DND-41 (cell line): ENCODE measurements around the gene GOSR1.

ENCODE experiments used
- ATAC-seq: fragments of 200-7000 bp; cut with Tn5 transposase; 3 replicates; pipeline ENCODE4 v1.9.1; 2021; ENCODE audit warnings: low read depth; ENCODE audit not compliant: insufficient read depth
- DNase-seq: peaks from one replicate; pipeline ENCODE4 v3.0.0-alpha.2; 2020
- H2AFZ ChIP-seq: 2 replicates; pipeline ENCODE4 v1.6.0; 2012; ENCODE audit warnings: low read depth, low read length
- H3K27ac ChIP-seq: 2 replicates; pipeline ENCODE4 v1.5.1; 2012; ENCODE audit warnings: low read length, inconsistent platforms
- H3K27me3 ChIP-seq: fragments of 200-600 bp; sonication (generic); 2 replicates; pipeline ENCODE4 v1.6.0; 2012; ENCODE audit warnings: low read length, mild to moderate bottlenecking, inconsistent platforms; ENCODE audit not compliant: insufficient read depth, poor library complexity
- H3K36me3 ChIP-seq: 2 replicates; pipeline ENCODE4 v1.5.1; 2012; ENCODE audit warnings: low read length, inconsistent platforms; ENCODE audit not compliant: insufficient read depth
- H3K4me1 ChIP-seq: 2 replicates; pipeline ENCODE4 v1.5.1; 2012; ENCODE audit warnings: mild to moderate bottlenecking, low read length; ENCODE audit not compliant: insufficient read depth
- H3K4me2 ChIP-seq: 2 replicates; pipeline ENCODE4 v1.6.0; 2012; ENCODE audit warnings: mild to moderate bottlenecking, moderate library complexity, low read length, inconsistent platforms; ENCODE audit not compliant: insufficient read depth
- H3K4me3 ChIP-seq, 2 experiments: fragments of 200-600 bp in 1 of 2; shearing (Covaris generic) in 1 of 2; 2 replicates each; pipeline ENCODE4 v1.5.1; 2012 to 2016; ENCODE audit warnings: inconsistent platforms in 2 of 2, low read length in 2 of 2, mild to moderate bottlenecking in 2 of 2, low read depth in 1 of 2, moderate library complexity in 1 of 2
- H3K79me2 ChIP-seq: 2 replicates; pipeline ENCODE4 v1.6.0; 2012; ENCODE audit warnings: low read length, inconsistent platforms; ENCODE audit not compliant: insufficient read depth
- H3K9ac ChIP-seq: 2 replicates; pipeline ENCODE4 v1.6.0; 2012; ENCODE audit warnings: low read depth, mild to moderate bottlenecking, inconsistent platforms, low read length, moderate library complexity
- H3K9me3 ChIP-seq: 2 replicates; pipeline ENCODE4 v1.5.1; 2012; ENCODE audit warnings: low read length, moderate library complexity, mild to moderate bottlenecking, inconsistent platforms; ENCODE audit not compliant: insufficient read depth, severe bottlenecking
- H4K20me1 ChIP-seq: 2 replicates; pipeline ENCODE4 v1.6.0; 2012; ENCODE audit warnings: low read length; ENCODE audit not compliant: insufficient read depth
- EZH2 ChIP-seq: IDR thresholded peaks from 3 replicates; pipeline ENCODE4 v1.6.1; 2012; ENCODE audit warnings: borderline replicate concordance, low read depth, mild to moderate bottlenecking, moderate library complexity, low read length, inconsistent platforms; ENCODE audit not compliant: severe bottlenecking
- TF ChIP-seq, protein P1 (sequence below): IDR thresholded peaks from 2 replicates; pipeline ENCODE4 v1.5.1; 2012; ENCODE audit warnings: borderline replicate concordance, low read length, moderate library complexity, mild to moderate bottlenecking; ENCODE audit not compliant: poor library complexity, severe bottlenecking; ENCODE audit errors: extremely low read depth

GOSR1 gene

DNA sequence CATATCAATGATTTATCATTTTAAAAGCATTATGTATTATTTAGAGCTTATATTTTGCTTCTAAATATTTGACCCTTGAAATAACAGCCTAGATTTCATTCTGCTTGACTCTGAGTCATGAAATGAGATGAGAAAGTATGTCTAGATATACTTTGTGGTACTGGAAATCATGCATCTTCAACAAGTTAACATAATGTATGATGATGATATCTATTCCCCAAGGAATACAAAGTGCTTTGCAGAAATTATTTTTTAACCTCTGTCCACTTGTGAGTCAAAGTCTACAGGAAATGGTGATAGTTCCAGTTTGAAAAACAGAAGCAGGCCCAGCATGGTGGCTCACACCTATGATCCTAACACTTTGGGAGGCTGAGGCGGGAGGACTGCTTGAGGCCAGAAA lies 36.1 kb downstream of the GOSR1 start:
- H3K4me1 ChIP-seq: no peaks in the 10 kb centered on the region
- peaks cover 43% of the 10 kb centered on the region for H3K36me3 ChIP-seq
- no peak for DNase-seq
- H3K4me2 ChIP-seq: no peak overlapping the region
- ATAC-seq: no peak
- H2AFZ ChIP-seq: no peak overlapping the region
- TF ChIP-seq, protein P1, sequence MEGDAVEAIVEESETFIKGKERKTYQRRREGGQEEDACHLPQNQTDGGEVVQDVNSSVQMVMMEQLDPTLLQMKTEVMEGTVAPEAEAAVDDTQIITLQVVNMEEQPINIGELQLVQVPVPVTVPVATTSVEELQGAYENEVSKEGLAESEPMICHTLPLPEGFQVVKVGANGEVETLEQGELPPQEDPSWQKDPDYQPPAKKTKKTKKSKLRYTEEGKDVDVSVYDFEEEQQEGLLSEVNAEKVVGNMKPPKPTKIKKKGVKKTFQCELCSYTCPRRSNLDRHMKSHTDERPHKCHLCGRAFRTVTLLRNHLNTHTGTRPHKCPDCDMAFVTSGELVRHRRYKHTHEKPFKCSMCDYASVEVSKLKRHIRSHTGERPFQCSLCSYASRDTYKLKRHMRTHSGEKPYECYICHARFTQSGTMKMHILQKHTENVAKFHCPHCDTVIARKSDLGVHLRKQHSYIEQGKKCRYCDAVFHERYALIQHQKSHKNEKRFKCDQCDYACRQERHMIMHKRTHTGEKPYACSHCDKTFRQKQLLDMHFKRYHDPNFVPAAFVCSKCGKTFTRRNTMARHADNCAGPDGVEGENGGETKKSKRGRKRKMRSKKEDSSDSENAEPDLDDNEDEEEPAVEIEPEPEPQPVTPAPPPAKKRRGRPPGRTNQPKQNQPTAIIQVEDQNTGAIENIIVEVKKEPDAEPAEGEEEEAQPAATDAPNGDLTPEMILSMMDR: no peak
- no peak for TF ChIP-seq EZH2
- no peaks in the 10 kb centered on the region for H3K9me3 ChIP-seq
- H3K27me3 ChIP-seq: no peaks in the 10 kb centered on the region
- H3K4me3 ChIP-seq: no peak overlapping the region
- H3K79me2 ChIP-seq: no peaks in the 10 kb centered on the region
- H3K27ac ChIP-seq: no peak overlapping the region
- H3K9ac ChIP-seq: no peak overlapping the region
- H4K20me1 ChIP-seq: no peaks in the 10 kb centered on the region

DNA sequence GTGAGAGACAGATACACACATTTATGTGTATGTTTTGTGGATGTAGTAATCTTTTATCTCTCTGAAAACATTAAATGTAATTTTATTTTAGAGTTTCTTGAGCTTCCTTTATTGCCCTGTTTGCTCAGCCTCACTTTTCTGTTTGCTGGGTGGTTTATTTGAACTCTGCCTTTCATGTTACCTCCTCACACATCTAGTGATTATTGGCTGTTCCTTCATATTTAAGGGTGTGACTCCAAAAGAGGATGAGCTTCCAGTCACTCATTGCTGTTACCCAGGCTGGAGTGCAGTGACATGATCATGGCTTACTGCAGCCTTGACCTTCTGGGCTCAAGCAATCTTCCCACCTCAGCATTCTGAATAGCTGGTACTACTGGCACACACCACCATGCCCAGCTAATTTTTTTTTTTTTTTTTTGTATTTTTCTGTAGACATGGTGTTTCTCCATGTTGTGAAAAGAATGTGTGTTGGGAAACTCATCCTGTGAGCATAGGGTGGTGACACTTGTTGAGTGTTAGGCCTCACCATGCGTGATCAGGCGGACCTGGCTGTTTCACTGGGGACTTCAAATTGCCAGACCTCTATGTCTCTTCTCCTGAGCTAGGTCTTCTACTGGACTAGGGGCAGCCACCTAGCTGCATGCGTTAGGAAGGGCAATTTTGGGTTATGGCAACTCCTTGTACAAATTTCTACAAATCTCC lies 37.8 kb downstream of the GOSR1 start:
- no peaks in the 10 kb centered on the region for H4K20me1 ChIP-seq
- TF ChIP-seq, protein P1: no peak
- no peak for TF ChIP-seq EZH2
- no peaks in the 10 kb centered on the region for H3K4me1 ChIP-seq
- ATAC-seq (no peak), DNase-seq (no peak)
- H3K4me2 ChIP-seq: no peak overlapping the region
- no peak overlapping the region for H3K4me3 ChIP-seq
- H3K79me2 ChIP-seq: no peaks in the 10 kb centered on the region
- no peak overlapping the region for H3K9ac ChIP-seq
- no peak overlapping the region for H3K27ac ChIP-seq
- H3K9me3 ChIP-seq: no peaks in the 10 kb centered on the region
- H2AFZ ChIP-seq: no peak overlapping the region
- no peaks in the 10 kb centered on the region for H3K27me3 ChIP-seq
- H3K36me3 ChIP-seq: peaks cover 56% of the 10 kb centered on the region

DNA sequence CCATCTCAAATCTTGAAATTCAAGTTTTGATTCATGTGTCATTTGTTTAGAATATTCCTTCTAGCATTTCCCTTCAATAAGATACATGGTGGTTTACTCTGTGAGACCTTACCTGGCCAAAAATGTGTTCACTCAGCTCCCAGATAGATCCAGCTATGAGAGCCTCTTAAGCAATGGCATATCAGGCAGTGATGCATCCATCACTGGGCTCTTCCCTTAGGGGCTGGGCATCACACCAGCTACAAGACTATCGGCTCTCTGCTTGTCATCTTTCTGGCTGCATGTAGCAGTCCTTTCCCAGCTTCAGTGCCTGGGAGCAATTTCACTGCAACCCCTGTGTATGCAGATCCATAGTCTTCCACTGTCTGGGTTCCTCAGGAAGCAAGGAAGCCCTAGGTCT lies 40.6 kb downstream of the GOSR1 start:
- Histone ChIP-seq H3K9me3 (peaks cover 9% of the 10 kb centered on the region), H2AFZ (no peak overlapping the region), H3K27me3 (no peaks in the 10 kb centered on the region), H4K20me1 (no peaks in the 10 kb centered on the region), H3K4me3 (no peak overlapping the region), H3K4me2 (no peak overlapping the region), H3K4me1 (no peaks in the 10 kb centered on the region), H3K9ac (no peak overlapping the region), H3K27ac (no peak overlapping the region), H3K36me3 (peaks cover 69% of the 10 kb centered on the region), H3K79me2 (no peaks in the 10 kb centered on the region)
- TF ChIP-seq, protein P1: no peak
- TF ChIP-seq EZH2: no peak
- no peak for ATAC-seq
- no peak for DNase-seq
